Measurements from ENCODE around the gene CACYBP. TPM values are rescaled to one million over a fixed set of nuclear protein-coding genes. Genes with fewer than 3 reads are reported as not detected.

Gene CACYBP
- total RNA-seq, 2 experiments from 2014 or later = 343 to 473 TPM

- Histone ChIP-seq H3K79me2 (ENCODE audit: insufficient read depth, low read depth, low read length) (no peaks in the 10 kb centered on the region), H3K27ac (ENCODE audit: low read depth, low read length, poor library complexity, severe bottlenecking) (no peak overlapping the region), H3K9me2 (ENCODE audit: insufficient read depth, low read length) (no peaks in the 10 kb centered on the region), H3K36me3 (ENCODE audit: insufficient read depth, low read length) (no peaks in the 10 kb centered on the region), H2AFZ (ENCODE audit: low read length) (no peak overlapping the region), H3K9me3 (ENCODE audit: low read length) (no peaks in the 10 kb centered on the region), H4K20me1 (ENCODE audit: insufficient read depth, low read length) (no peaks in the 10 kb centered on the region), H3K4me1 (ENCODE audit: insufficient read depth, low read length, poor library complexity, severe bottlenecking) (peaks cover 7% of the 10 kb centered on the region), H3K4me3 (ENCODE audit: low read depth, low read length, poor library complexity, severe bottlenecking) (no peak overlapping the region), H3K4me2 (ENCODE audit: low read length) (no peak overlapping the region)
- intact Hi-C loops (cut with micrococcal nuclease; ENCODE audit: unreplicated experiment) = no loop called here
- CTCF ChIA-PET (ENCODE audit: unreplicated experiment) = no interaction called here
- POLR2A ChIA-PET = no interaction called here
- no peak for DNase-seq (ENCODE audit: low spot score)
- TF ChIP-seq EZH2phosphoT487 (IDR thresholded peaks at IDR 0.05; ENCODE audit: borderline replicate concordance, low read depth, low read length) = no peak
- TF ChIP-seq, protein P1, sequence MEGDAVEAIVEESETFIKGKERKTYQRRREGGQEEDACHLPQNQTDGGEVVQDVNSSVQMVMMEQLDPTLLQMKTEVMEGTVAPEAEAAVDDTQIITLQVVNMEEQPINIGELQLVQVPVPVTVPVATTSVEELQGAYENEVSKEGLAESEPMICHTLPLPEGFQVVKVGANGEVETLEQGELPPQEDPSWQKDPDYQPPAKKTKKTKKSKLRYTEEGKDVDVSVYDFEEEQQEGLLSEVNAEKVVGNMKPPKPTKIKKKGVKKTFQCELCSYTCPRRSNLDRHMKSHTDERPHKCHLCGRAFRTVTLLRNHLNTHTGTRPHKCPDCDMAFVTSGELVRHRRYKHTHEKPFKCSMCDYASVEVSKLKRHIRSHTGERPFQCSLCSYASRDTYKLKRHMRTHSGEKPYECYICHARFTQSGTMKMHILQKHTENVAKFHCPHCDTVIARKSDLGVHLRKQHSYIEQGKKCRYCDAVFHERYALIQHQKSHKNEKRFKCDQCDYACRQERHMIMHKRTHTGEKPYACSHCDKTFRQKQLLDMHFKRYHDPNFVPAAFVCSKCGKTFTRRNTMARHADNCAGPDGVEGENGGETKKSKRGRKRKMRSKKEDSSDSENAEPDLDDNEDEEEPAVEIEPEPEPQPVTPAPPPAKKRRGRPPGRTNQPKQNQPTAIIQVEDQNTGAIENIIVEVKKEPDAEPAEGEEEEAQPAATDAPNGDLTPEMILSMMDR (conservative IDR thresholded peaks at IDR 0.05; ENCODE audit: low read length) = no peak
- no TSS peak for BruUV-seq (replicated peaks)
Observed at GRCh38 chr1:175033953-175034352, 34.2 kb downstream of the CACYBP start.

DNA sequence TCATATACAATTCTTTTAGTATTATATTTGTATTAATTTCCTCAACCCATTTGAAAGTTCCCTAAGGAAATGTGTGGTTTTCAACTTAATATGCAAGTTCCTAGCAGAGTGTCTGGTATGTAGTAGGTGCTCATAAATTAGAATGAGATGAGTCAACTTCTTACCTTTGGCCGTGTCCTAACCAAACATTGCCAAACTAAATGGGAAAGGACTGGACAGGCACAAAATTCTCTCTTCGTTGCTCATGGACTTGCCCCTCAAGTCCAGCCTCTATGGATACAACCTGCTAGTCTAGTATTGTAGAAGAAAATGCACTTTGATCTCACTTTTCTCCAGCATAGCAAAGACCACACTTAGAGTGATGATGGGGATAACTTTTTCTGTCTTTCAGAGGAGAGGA is 35.0 kb downstream of the CACYBP start:
- no peaks in the 10 kb centered on the region for H3K4me1 ChIP-seq (ENCODE audit: insufficient read depth, low read length, poor library complexity, severe bottlenecking)
- H3K27ac ChIP-seq (ENCODE audit: low read depth, low read length, poor library complexity, severe bottlenecking) = no peak overlapping the region
- no peaks in the 10 kb centered on the region for H3K79me2 ChIP-seq (ENCODE audit: insufficient read depth, low read depth, low read length)
- no peak overlapping the region for H3K4me2 ChIP-seq (ENCODE audit: low read length)
- no peak for DNase-seq (ENCODE audit: low spot score)
- no peaks in the 10 kb centered on the region for H3K9me2 ChIP-seq (ENCODE audit: insufficient read depth, low read length)
- no TSS peak for BruUV-seq (replicated peaks)
- H2AFZ ChIP-seq (ENCODE audit: low read length) = no peak overlapping the region
- no peak overlapping the region for H3K4me3 ChIP-seq (ENCODE audit: low read depth, low read length, poor library complexity, severe bottlenecking)
- TF ChIP-seq, protein P1 (conservative IDR thresholded peaks at IDR 0.05; ENCODE audit: low read length) = no peak
- TF ChIP-seq EZH2phosphoT487 (IDR thresholded peaks at IDR 0.05; ENCODE audit: borderline replicate concordance, low read depth, low read length) = no peak
- POLR2A ChIA-PET = no interaction called here
- H3K36me3 ChIP-seq (ENCODE audit: insufficient read depth, low read length) = no peaks in the 10 kb centered on the region
- intact Hi-C loops (cut with micrococcal nuclease; ENCODE audit: unreplicated experiment) = no loop called here
- CTCF ChIA-PET (ENCODE audit: unreplicated experiment) = no interaction called here
- no peaks in the 10 kb centered on the region for H4K20me1 ChIP-seq (ENCODE audit: insufficient read depth, low read length)
- no peaks in the 10 kb centered on the region for H3K9me3 ChIP-seq (ENCODE audit: low read length)

- CTCF ChIA-PET (ENCODE audit: unreplicated experiment) = interaction anchor here (0.8 kb wide), 1 partner anchor 111 kb away, joined by 3 read pairs; no protein-coding TSS in a partner anchor
Observed at GRCh38 chr1:175035865-175036264, 36.1 kb downstream of the CACYBP start.

More at GRCh38 chr1:175035865-175036264, 36.1 kb downstream of the CACYBP start:
- Histone ChIP-seq H3K9me3 (ENCODE audit: low read length) (no peaks in the 10 kb centered on the region), H3K4me3 (ENCODE audit: low read depth, low read length, poor library complexity, severe bottlenecking) (no peak overlapping the region), H2AFZ (ENCODE audit: low read length) (no peak overlapping the region), H3K4me2 (ENCODE audit: low read length) (no peak overlapping the region), H3K36me3 (ENCODE audit: insufficient read depth, low read length) (no peaks in the 10 kb centered on the region), H3K4me1 (ENCODE audit: insufficient read depth, low read length, poor library complexity, severe bottlenecking) (no peaks in the 10 kb centered on the region), H3K27ac (ENCODE audit: low read depth, low read length, poor library complexity, severe bottlenecking) (no peak overlapping the region), H4K20me1 (ENCODE audit: insufficient read depth, low read length) (no peaks in the 10 kb centered on the region), H3K9me2 (ENCODE audit: insufficient read depth, low read length) (no peaks in the 10 kb centered on the region), H3K79me2 (ENCODE audit: insufficient read depth, low read depth, low read length) (no peaks in the 10 kb centered on the region)
- intact Hi-C loops (cut with micrococcal nuclease; ENCODE audit: unreplicated experiment) = no loop called here
- no TSS peak for BruUV-seq (replicated peaks)
- TF ChIP-seq EZH2phosphoT487 (IDR thresholded peaks at IDR 0.05; ENCODE audit: borderline replicate concordance, low read depth, low read length) = no peak
- TF ChIP-seq, protein P1 (conservative IDR thresholded peaks at IDR 0.05; ENCODE audit: low read length) = no peak
- DNase-seq (ENCODE audit: low spot score) = no peak
- POLR2A ChIA-PET = no interaction called here

All from OCI-LY7 (cell line).